MM.1S (cell line): ENCODE results near the gene ZNF785.

Experiments used
- CTCF ChIP-seq: fragments of 300-600 bp; sonication (generic); IDR thresholded peaks from 2 replicates; pipeline ENCODE4 v1.5.1; 2016; ENCODE audit warnings: antibody characterized with exemption, low read length, mixed read lengths
- EZH2 ChIP-seq: fragments of 300-600 bp; sonication (generic); optimal IDR thresholded peaks from 2 replicates; pipeline ENCODE3; 2017; ENCODE audit warnings: low read depth, mild to moderate bottlenecking, antibody characterized with exemption, low read length, mixed read lengths

GRCh38 chr16:30633526-30633925, 48.0 kb upstream of the ZNF785 start:
- no peak for TF ChIP-seq CTCF
- TF ChIP-seq EZH2, result no peak
